ENCODE results near the gene OR10A3. TPM values are rescaled to one million over a fixed set of nuclear protein-coding genes. Genes with fewer than 3 reads are reported as not detected.

OR10A3 gene
- not detected in 5 replicates for total RNA-seq (2022; extraction: Qiagen RNA extraction)

GRCh38 chr11:7941608-7942007 lies at the start of gene OR10A3:
Gene OR10A3 (minus strand): TSS chr11:7941708. CDS start chr11:7939520, 2,188 bp downstream.

GRCh38 chr11:7986768-7987559 lies 45.5 kb upstream of the OR10A3 start, which contains the start of gene EIF3F:
Gene EIF3F (plus strand): TSS chr11:7987337. CDS start chr11:7987353, 16 bp downstream.

GRCh38 chr11:7965386-7965785 lies 23.9 kb upstream of the OR10A3 start, which contains the start of gene NLRP10:
Gene NLRP10 (minus strand): TSS chr11:7965447. CDS start chr11:7963495, 1,952 bp downstream.

GRCh38 chr11:7931168-7931567 lies 10.3 kb downstream of the OR10A3 start, which contains the start of gene OR10A6:
Gene OR10A6 (minus strand): TSS chr11:7931268. CDS start chr11:7928662, 2,606 bp downstream.

Other genes with a start within 250 kb of the OR10A3 start
- gene OVCH2, start 235.2 kb downstream of the OR10A3 start, total RNA-seq (2022; extraction: Qiagen RNA extraction): not detected in 5 replicates
- not detected in 5 replicates for gene OR5P2, start 144.8 kb downstream of the OR10A3 start, total RNA-seq (2022; extraction: Qiagen RNA extraction)
- not detected in 5 replicates for gene OR5P3, start 110.9 kb downstream of the OR10A3 start, total RNA-seq (2022; extraction: Qiagen RNA extraction)
- gene OR10A6, start 10.4 kb downstream of the OR10A3 start, total RNA-seq (2022; extraction: Qiagen RNA extraction): not detected in 5 replicates
- gene NLRP10, start 23.7 kb upstream of the OR10A3 start, total RNA-seq (2022; extraction: Qiagen RNA extraction): not detected in 5 replicates
- 276 to 321 TPM (median 307 TPM) in 5 replicates for gene EIF3F, start 45.6 kb upstream of the OR10A3 start, total RNA-seq (2022; extraction: Qiagen RNA extraction)
- gene TUB, start 139.5 kb upstream of the OR10A3 start, total RNA-seq (2022; extraction: Qiagen RNA extraction): 4.6 to 7.1 TPM (median 6.8 TPM) in 5 replicates
- 1.1 to 2.3 TPM (median 2.0 TPM) in 5 replicates for gene RIC3, start 227.3 kb upstream of the OR10A3 start, total RNA-seq (2022; extraction: Qiagen RNA extraction)